Lower leg skin (tissue), 4 donors: ENCODE data around the gene IZUMO1. TPM values are rescaled to one million over a fixed set of nuclear protein-coding genes. Genes with fewer than 3 reads are reported as not detected.

Experiments
- DNase-seq, 2 donors: peaks; one replicate each; pipeline ENCODE4 v3.0.0-alpha.2; 2019; ENCODE audit warnings: low spot score in 2 of 2
- H3K4me3 ChIP-seq: fragments of 200-600 bp; sonication (generic); 2 replicates; pipeline ENCODE4 v1.5.1; 2017; ENCODE audit warnings: mild to moderate bottlenecking, low read depth; ENCODE audit not compliant: poor library complexity, severe bottlenecking
- CTCF ChIP-seq, 3 donors: fragments of 450-650 bp; IDR thresholded peaks; one replicate each; pipeline ENCODE4 v1.5.1; 2016; ENCODE audit warnings: antibody characterized with exemption in 3 of 3, mild to moderate bottlenecking in 3 of 3, moderate library complexity in 2 of 3
- POLR2A ChIP-seq, 2 donors: fragments of 450-650 bp; IDR thresholded peaks; one replicate each; pipeline ENCODE4 v1.6.1; 2016 to 2017; ENCODE audit warnings: antibody characterized with exemption in 2 of 2, mild to moderate bottlenecking in 1 of 2, moderate library complexity in 1 of 2
- WGBS, 2 donors: methylation state at CpG; one replicate each; pipeline ENCODE4 v1.1.5; 2018; 5-methylcytosine and 5-hydroxymethylcytosine counted together
- intact Hi-C: fragments of 100-400 bp; cut with DNase I; formaldehyde crosslinking; loops from one replicate; pipeline ENCODE4 v1.15.0; 2023; ENCODE audit warnings: low total_unique reads
- total RNA-seq, 4 donors: library from RNA; depleted of rRNA; stranded (reverse); fragments of >200 nt; gene quantifications; one replicate each; pipeline ENCODE4 v1.1.0, GENCODE V29; 2016

IZUMO1 gene
- total RNA-seq, 4 donors from 2014 or later, result not detected

DNA sequence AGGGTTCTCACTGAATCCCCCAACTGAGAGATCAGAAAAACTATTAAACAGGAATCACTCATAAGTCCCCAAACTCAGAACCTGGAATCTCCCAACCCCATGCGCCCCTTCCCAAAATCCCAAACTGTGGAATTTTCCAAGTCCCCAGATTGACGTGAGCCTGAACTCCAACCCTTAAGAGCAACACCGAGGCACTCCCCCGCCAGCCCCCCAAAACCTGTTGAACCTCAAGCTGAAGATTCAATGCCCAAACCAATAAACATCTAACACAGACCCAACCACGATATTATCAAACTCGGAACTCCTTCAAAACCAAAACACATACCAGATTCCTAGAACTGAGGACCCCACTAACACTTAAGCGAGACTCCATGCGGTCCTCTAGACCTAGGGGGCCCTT, 599 bp downstream of the IZUMO1 start:
- H3K4me3 ChIP-seq, result no peak overlapping the region
- TF ChIP-seq POLR2A (IDR thresholded peaks at IDR 0.05) (no peak), CTCF (IDR thresholded peaks at IDR 0.05) (no peak)
- intact Hi-C loops, result no loop called here
- 83 to 90% methylated on average over 8 of the region's 8 CpGs for WGBS, 2 donors
- DNase-seq, result no peak

GRCh38 chr19:48745208-48745995, 1.3 kb downstream of the IZUMO1 start:
- no peak for DNase-seq
- WGBS, 2 donors, result 42 to 44% methylated on average over 33 of the region's 33 CpGs
- TF ChIP-seq POLR2A (IDR thresholded peaks at IDR 0.05) (no peak), CTCF (IDR thresholded peaks at IDR 0.05) (no peak)
- intact Hi-C loops, result no loop called here
- H3K4me3 ChIP-seq, result no peak overlapping the region

DNA sequence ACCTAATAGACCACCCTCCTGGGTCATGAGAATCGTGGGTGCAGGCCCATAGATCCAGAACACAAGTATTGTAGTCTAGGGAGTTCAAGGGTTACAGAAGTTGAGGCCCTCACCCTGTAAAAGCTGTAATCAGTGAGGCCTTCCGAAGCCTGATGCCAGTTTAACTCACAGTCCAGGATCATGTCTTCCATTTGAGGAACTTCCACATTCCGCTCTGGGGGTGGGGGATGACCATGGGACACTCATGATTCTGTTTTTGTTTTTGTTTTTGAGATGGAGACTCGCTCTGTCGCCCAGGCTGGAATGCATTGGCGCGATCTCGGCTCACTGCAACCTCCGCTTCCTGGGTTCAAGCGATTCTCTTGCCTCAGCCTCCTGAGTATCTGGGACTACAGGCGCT, 4.6 kb downstream of the IZUMO1 start:
- WGBS, 2 donors, result 84 to 89% methylated on average over 11 of the region's 11 CpGs
- intact Hi-C loops, result no loop called here
- no peak for TF ChIP-seq POLR2A (IDR thresholded peaks at IDR 0.05)
- no peak overlapping the region for H3K4me3 ChIP-seq
- no peak for DNase-seq

DNA sequence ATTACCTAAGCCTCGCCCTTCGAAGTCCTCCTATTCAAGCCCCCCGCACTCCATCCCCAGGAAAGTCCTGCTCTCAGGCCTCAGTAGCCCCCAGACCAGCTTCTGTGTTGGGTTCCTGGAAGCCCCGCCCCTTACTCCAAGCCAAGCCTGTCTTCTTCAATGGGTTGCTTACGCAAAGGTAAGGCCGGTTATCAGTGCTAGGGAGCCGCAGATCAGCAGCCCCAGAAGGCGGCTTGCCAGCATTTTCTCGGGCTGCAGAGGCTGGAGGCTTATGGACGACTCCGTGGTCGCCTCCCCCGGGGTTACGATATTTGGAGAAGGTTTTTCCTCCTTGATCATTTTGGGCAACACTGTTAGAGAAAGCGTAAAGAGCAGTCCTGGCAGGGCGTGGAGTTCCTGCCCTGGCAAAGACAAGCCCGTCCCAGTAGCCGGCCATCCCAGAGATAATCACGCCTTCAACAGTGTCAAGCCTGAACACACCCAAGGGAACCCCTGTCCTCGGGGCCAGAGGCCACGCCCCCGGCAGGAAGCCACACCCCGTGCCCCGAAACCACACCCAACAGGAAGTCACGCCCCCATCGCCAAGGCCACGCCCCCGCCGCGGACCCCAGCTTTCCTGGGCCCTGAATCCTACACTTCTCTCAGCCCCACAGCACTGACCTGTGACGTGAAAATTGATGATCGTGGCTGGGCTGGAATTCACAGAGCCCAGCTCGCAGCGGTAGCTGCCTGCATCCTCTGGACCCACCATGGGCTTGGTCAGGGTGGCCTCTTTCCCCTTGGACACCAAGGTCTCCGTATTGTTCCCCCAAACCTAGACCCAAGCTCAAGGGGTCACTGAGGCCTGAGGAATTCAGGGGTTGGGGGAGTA, 5.3 kb downstream of the IZUMO1 start:
- no peak for TF ChIP-seq POLR2A (IDR thresholded peaks at IDR 0.05)
- intact Hi-C loops, result no loop called here
- DNase-seq, result peak in 1 of 2 donors; percentile 92
- no peak overlapping the region for H3K4me3 ChIP-seq
- WGBS, 2 donors, result 29 to 33% methylated on average over 32 to 34 of the region's 35 CpGs

- intact Hi-C loops, result no loop called here
- 49 to 61% methylated on average over 26 to 27 of the region's 27 CpGs for WGBS, 2 donors
- DNase-seq, result no peak
- TF ChIP-seq POLR2A (IDR thresholded peaks at IDR 0.05) (no peak), CTCF (IDR thresholded peaks at IDR 0.05) (no peak)
- H3K4me3 ChIP-seq, result peak within 1 kb of the TSS; percentile 45
Measured at GRCh38 chr19:48740164-48740972, 6.3 kb downstream of the IZUMO1 start, which contains the start of gene RASIP1. Gene RASIP1, minus strand, starts transcription at chr19:48740610. Its CDS starts 328 bp downstream, at chr19:48740282.

DNA sequence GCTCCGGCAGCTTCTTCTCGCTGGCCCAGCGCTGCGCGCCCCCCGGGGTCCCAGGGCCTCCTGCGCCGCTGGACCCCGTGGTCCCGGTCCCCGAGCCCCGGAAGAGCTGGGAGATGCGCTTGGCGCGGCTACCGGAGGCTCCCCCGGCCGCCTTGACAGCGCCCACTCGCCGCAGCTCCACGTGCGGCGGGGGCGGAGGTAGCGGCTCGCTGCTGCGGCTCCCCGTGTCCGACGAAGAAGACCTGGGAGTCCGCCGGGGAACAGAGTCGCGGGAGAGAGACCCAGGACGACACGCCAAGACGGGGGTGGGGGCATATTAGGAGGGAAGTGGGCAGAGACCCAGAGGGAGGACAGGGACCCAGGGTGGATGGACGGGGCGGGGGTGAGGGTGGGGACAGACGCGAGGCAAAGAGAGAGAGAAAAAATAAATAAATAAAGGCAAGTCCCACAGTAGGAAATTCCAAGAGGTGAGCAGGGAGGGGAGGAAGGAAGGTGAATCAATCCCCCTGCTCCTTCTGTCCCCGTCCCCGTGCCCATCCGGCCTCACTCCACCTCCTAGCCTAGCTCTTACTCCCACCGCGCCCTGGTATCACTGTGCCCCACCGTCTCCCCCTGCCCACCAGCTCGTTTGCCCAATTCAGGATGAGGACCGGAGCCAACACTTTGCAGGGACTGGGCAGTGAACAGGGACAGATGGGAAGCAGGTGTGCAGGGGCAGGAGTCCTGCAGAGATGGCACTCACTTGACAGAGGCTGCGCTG, 7.1 kb downstream of the IZUMO1 start:
- peak overlapping the region; percentile 45 for H3K4me3 ChIP-seq
- DNase-seq, result no peak
- TF ChIP-seq CTCF (IDR thresholded peaks at IDR 0.05), result no peak
- no peak for TF ChIP-seq POLR2A (IDR thresholded peaks at IDR 0.05)
- WGBS, 2 donors, result 17 to 22% methylated on average over 32 to 48 of the region's 51 CpGs
- intact Hi-C loops, result no loop called here
